ENCODE results near the gene BAHCC1.

GRCh38 chr17:81378941-81379511 lies 16.2 kb upstream of the BAHCC1 start:
- TF ChIP-seq POLR2A (IDR thresholded peaks at IDR 0.05; ENCODE audit: control extremely low read depth in 1 of 2, low read depth in 2 of 2, low read length in 2 of 2): no peak
- no peak for TF ChIP-seq CTCF (IDR thresholded peaks at IDR 0.05; ENCODE audit: control extremely low read depth in 1 of 3, insufficient read depth in 1 of 3, low read depth in 1 of 3, low read length in 3 of 3)
- TF ChIP-seq TAF1 (IDR thresholded peaks at IDR 0.05; ENCODE audit: low read depth, low read length): no peak
- no peak for TF ChIP-seq PHF8 (conservative IDR thresholded peaks at IDR 0.05; ENCODE audit: low read depth, low read length)
- TF ChIP-seq KDM4A (IDR thresholded peaks at IDR 0.05; ENCODE audit: low read depth, low read length, severe bottlenecking): no peak
- TF ChIP-seq EZH2 (IDR thresholded peaks at IDR 0.05; ENCODE audit: low read depth, low read length, severe bottlenecking): no peak
- no peak for TF ChIP-seq BRCA1 (IDR thresholded peaks at IDR 0.05; ENCODE audit: low read depth, low read length)
- no peak for TF ChIP-seq ASH2L (IDR thresholded peaks at IDR 0.05; ENCODE audit: low read length)
- TF ChIP-seq, protein P1, sequence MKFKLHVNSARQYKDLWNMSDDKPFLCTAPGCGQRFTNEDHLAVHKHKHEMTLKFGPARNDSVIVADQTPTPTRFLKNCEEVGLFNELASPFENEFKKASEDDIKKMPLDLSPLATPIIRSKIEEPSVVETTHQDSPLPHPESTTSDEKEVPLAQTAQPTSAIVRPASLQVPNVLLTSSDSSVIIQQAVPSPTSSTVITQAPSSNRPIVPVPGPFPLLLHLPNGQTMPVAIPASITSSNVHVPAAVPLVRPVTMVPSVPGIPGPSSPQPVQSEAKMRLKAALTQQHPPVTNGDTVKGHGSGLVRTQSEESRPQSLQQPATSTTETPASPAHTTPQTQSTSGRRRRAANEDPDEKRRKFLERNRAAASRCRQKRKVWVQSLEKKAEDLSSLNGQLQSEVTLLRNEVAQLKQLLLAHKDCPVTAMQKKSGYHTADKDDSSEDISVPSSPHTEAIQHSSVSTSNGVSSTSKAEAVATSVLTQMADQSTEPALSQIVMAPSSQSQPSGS (IDR thresholded peaks at IDR 0.05; ENCODE audit: low read length): no peak
- TF ChIP-seq CEBPB (IDR thresholded peaks at IDR 0.05; ENCODE audit: low read depth, low read length): no peak

Data from H1 (cell line).